PC-3 (cell line): ENCODE results near the gene SNRNP25. TPM values are rescaled to one million over a fixed set of nuclear protein-coding genes. Genes with fewer than 3 reads are reported as not detected.
"Not testable (repeated sequence)": the region's sequence is repeated elsewhere in the genome, so short reads cannot be mapped to it uniquely, and the experiment has no call there.

Experiments
- ATAC-seq: fragments of 200-7000 bp; cut with Tn5 transposase; 2 replicates; pipeline ENCODE4 v1.9.1; 2020; ENCODE audit warnings: mild to moderate bottlenecking, moderate library complexity
- BruUV-seq: library from RNA; stranded (reverse); fragments of 400-500 nt; replicated peaks from 2 replicates; lab custom pipeline; 2021; lab: Mats Ljungman, UMichigan
- CTCF ChIA-PET: fragments of 300-600 bp; sonication (Branson Sonifier 250); formaldehyde crosslinking; loops from one replicate; lab custom pipeline; 2022; ENCODE audit warnings: antibody characterized with exemption; lab: Charles Lee
- POLR2A ChIA-PET: fragments of 300-600 bp; sonication (Branson Sonifier 250); formaldehyde crosslinking; loops from one replicate; lab custom pipeline; 2022; ENCODE audit warnings: antibody characterized with exemption; ENCODE audit not compliant: unreplicated experiment; lab: Charles Lee
- DNase-seq: peaks from one replicate; pipeline ENCODE4 v3.0.0-alpha.2; 2015
- H2AFZ ChIP-seq: fragments of 300-600 bp; sonication (generic); 2 replicates; pipeline ENCODE4 v1.6.0; 2016; ENCODE audit warnings: antibody characterized with exemption, low read length
- H3F3A ChIP-seq: fragments of 300-600 bp; sonication (generic); one replicate; pipeline ENCODE4 v1.6.0; 2017; ENCODE audit warnings: antibody characterized with exemption, low read length, control low read depth, mild to moderate bottlenecking; ENCODE audit not compliant: unreplicated experiment
- H3K27ac ChIP-seq: fragments of 300-600 bp; sonication (generic); 2 replicates; pipeline ENCODE4 v1.5.1; 2016; ENCODE audit warnings: mild to moderate bottlenecking, low read length
- H3K27me3 ChIP-seq: fragments of 300-600 bp; sonication (generic); 2 replicates; pipeline ENCODE4 v1.6.1; 2016; ENCODE audit warnings: low read length, mixed read lengths
- H3K36me3 ChIP-seq: fragments of 300-600 bp; sonication (generic); 2 replicates; pipeline ENCODE4 v1.6.1; 2016; ENCODE audit warnings: low read depth, mixed run types, low read length, mixed read lengths
- H3K4me1 ChIP-seq: fragments of 300-600 bp; sonication (generic); 2 replicates; pipeline ENCODE4 v1.5.1; 2016; ENCODE audit warnings: low read length; ENCODE audit not compliant: insufficient read depth
- H3K4me2 ChIP-seq: fragments of 300-600 bp; sonication (generic); 2 replicates; pipeline ENCODE4 v1.6.0; 2016; ENCODE audit warnings: low read length
- H3K4me3 ChIP-seq: fragments of 300-600 bp; sonication (generic); 2 replicates; pipeline ENCODE4 v1.5.1; 2016; ENCODE audit warnings: mild to moderate bottlenecking, low read length, mixed read lengths
- H3K79me2 ChIP-seq: fragments of 300-600 bp; sonication (generic); 2 replicates; pipeline ENCODE4 v1.6.1; 2017; ENCODE audit warnings: low read length, mixed read lengths
- H3K9ac ChIP-seq: fragments of 300-600 bp; sonication (generic); 2 replicates; pipeline ENCODE4 v1.6.0; 2016; ENCODE audit warnings: mild to moderate bottlenecking, low read length
- H3K9me2 ChIP-seq: fragments of 300-600 bp; sonication (generic); replicated peaks from 2 replicates; pipeline ENCODE4 v1.6.1; 2016; ENCODE audit warnings: mixed run types, low read length, mixed read lengths
- H3K9me3 ChIP-seq: fragments of 300-600 bp; sonication (generic); 2 replicates; pipeline ENCODE4 v1.6.1; 2016; ENCODE audit warnings: low read length, mixed read lengths
- H4K20me1 ChIP-seq: fragments of 300-600 bp; sonication (generic); 2 replicates; pipeline ENCODE4 v1.6.1; 2016; ENCODE audit warnings: low read length, mixed read lengths
- CTCF ChIP-seq: fragments of 300-600 bp; sonication (generic); conservative IDR thresholded peaks from 2 replicates; pipeline ENCODE4 v1.5.1; 2017; ENCODE audit warnings: antibody characterized with exemption, low read depth, mild to moderate bottlenecking, low read length
- intact Hi-C: fragments of 100-400 bp; cut with micrococcal nuclease; formaldehyde crosslinking; loops from 2 replicates; pipeline ENCODE4 v1.9.0; 2023
- total RNA-seq: library from RNA; depleted of rRNA; stranded (reverse); fragments of >200 nt; gene quantifications from 2 replicates; pipeline ENCODE4 v1.2.3, GENCODE V29; 2014

The SNRNP25 gene
- total RNA-seq, 1 experiment from 2014 or later: 45.8 TPM

- intact Hi-C loops, H3K4me3 ChIP-seq, H3K79me2 ChIP-seq, CTCF ChIA-PET, H3K4me1 ChIP-seq, DNase-seq, H3K4me2 ChIP-seq, H2AFZ ChIP-seq, POLR2A ChIA-PET, H3K27ac ChIP-seq, BruUV-seq, H3K9me3 ChIP-seq, H3K36me3 ChIP-seq, H4K20me1 ChIP-seq, H3K9me2 ChIP-seq, H3K9ac ChIP-seq, H3K27me3 ChIP-seq, H3F3A ChIP-seq: not testable (repeated sequence)
- ATAC-seq: peak; percentile 29
- peak; percentile 48 for TF ChIP-seq CTCF
These were observed 42.9 kb upstream of the SNRNP25 start for GRCh38 chr16:10772-11171.

GRCh38 chr16:17062-17765 lies 36.4 kb upstream of the SNRNP25 start:
- H3K36me3 ChIP-seq, H3K9me3 ChIP-seq, H3K4me2 ChIP-seq, H4K20me1 ChIP-seq, H3K4me3 ChIP-seq, H3K9ac ChIP-seq, H3F3A ChIP-seq, H3K79me2 ChIP-seq, CTCF ChIA-PET, H3K4me1 ChIP-seq, H2AFZ ChIP-seq, DNase-seq, H3K27me3 ChIP-seq, POLR2A ChIA-PET, H3K9me2 ChIP-seq, ATAC-seq, H3K27ac ChIP-seq, intact Hi-C loops, BruUV-seq: not testable (repeated sequence)

- H3K27me3 ChIP-seq, H3F3A ChIP-seq, H3K27ac ChIP-seq, ATAC-seq, CTCF ChIA-PET, H3K36me3 ChIP-seq, H3K4me1 ChIP-seq, H3K4me3 ChIP-seq, H4K20me1 ChIP-seq, POLR2A ChIA-PET, intact Hi-C loops, DNase-seq, H3K9ac ChIP-seq, H3K79me2 ChIP-seq, H2AFZ ChIP-seq, BruUV-seq, H3K9me2 ChIP-seq, H3K4me2 ChIP-seq, H3K9me3 ChIP-seq: not testable (repeated sequence)
These were observed 32.7 kb upstream of the SNRNP25 start for GRCh38 chr16:20886-21285.

- H3K27me3 ChIP-seq, H4K20me1 ChIP-seq, H3F3A ChIP-seq, H3K36me3 ChIP-seq, ATAC-seq, intact Hi-C loops, BruUV-seq, H3K27ac ChIP-seq, H3K4me2 ChIP-seq, H3K4me3 ChIP-seq, H3K4me1 ChIP-seq, H3K9me2 ChIP-seq, DNase-seq, POLR2A ChIA-PET, H3K9me3 ChIP-seq, H3K9ac ChIP-seq, H2AFZ ChIP-seq, H3K79me2 ChIP-seq: not testable (repeated sequence)
- CTCF ChIA-PET: interaction anchor here (0.6 kb wide), 1 partner anchor 51 kb away, joined by 5 read pairs; no protein-coding TSS in a partner anchor
These were observed 29.5 kb upstream of the SNRNP25 start for GRCh38 chr16:24151-24550.

GRCh38 chr16:25926-26348 lies 27.7 kb upstream of the SNRNP25 start:
- peak; percentile 79 for ATAC-seq
- CTCF ChIA-PET, H4K20me1 ChIP-seq, H3K79me2 ChIP-seq, H3F3A ChIP-seq, H3K9me2 ChIP-seq, H3K27ac ChIP-seq, BruUV-seq, H3K9ac ChIP-seq, H3K27me3 ChIP-seq, H3K4me1 ChIP-seq, H3K4me2 ChIP-seq, H3K4me3 ChIP-seq, H3K36me3 ChIP-seq, DNase-seq, H3K9me3 ChIP-seq, POLR2A ChIA-PET, intact Hi-C loops, H2AFZ ChIP-seq: not testable (repeated sequence)

- H3K27ac ChIP-seq, DNase-seq, H3F3A ChIP-seq, H3K27me3 ChIP-seq, H3K4me1 ChIP-seq, ATAC-seq, BruUV-seq, H3K36me3 ChIP-seq, intact Hi-C loops, H3K9ac ChIP-seq, H3K9me2 ChIP-seq, H3K4me3 ChIP-seq, H4K20me1 ChIP-seq, H2AFZ ChIP-seq, H3K4me2 ChIP-seq, H3K79me2 ChIP-seq, POLR2A ChIA-PET, CTCF ChIA-PET, H3K9me3 ChIP-seq: not testable (repeated sequence)
These were observed 23.0 kb upstream of the SNRNP25 start for GRCh38 chr16:30627-31026.
